ENCODE results near the gene ONECUT3.
"Not testable (repeated sequence)": the region's sequence is repeated elsewhere in the genome, so short reads cannot be mapped to it uniquely, and the experiment has no call there.

ONECUT3 gene

GRCh38 chr19:1752757-1753728 lies at the start of gene ONECUT3:
Gene ONECUT3, plus strand, starts transcription at chr19:1753506. Its CDS starts 157 bp downstream, at chr19:1753663.
- no peak for DNase-seq

- no peak for DNase-seq
Measured at GRCh38 chr19:1704339-1704738, 49.0 kb upstream of the ONECUT3 start.

GRCh38 chr19:1705367-1705766 lies 47.9 kb upstream of the ONECUT3 start:
- DNase-seq, result no peak

- not testable (repeated sequence) for DNase-seq
Measured at GRCh38 chr19:1706646-1707045, 46.7 kb upstream of the ONECUT3 start.

- no peak for DNase-seq
Measured at GRCh38 chr19:1707240-1707639, 46.1 kb upstream of the ONECUT3 start.

- no peak for DNase-seq
Measured at GRCh38 chr19:1713170-1713569, 40.1 kb upstream of the ONECUT3 start.

GRCh38 chr19:1715540-1715939 lies 37.8 kb upstream of the ONECUT3 start:
- no peak for DNase-seq

- no peak for DNase-seq
Measured at GRCh38 chr19:1717200-1717969, 35.9 kb upstream of the ONECUT3 start.

GRCh38 chr19:1717970-1718264 lies 35.4 kb upstream of the ONECUT3 start:
- DNase-seq, result no peak

- no peak for DNase-seq
Measured at GRCh38 chr19:1718420-1719291, 34.6 kb upstream of the ONECUT3 start.

GRCh38 chr19:1719519-1719918 lies 33.8 kb upstream of the ONECUT3 start:
- no peak for DNase-seq

GRCh38 chr19:1720237-1720636 lies 33.1 kb upstream of the ONECUT3 start:
- no peak for DNase-seq

- DNase-seq, result no peak
Measured at GRCh38 chr19:1725100-1726064, 27.9 kb upstream of the ONECUT3 start.

GRCh38 chr19:1728816-1729567 lies 24.3 kb upstream of the ONECUT3 start:
- DNase-seq, result no peak

GRCh38 chr19:1729568-1729925 lies 23.8 kb upstream of the ONECUT3 start:
- no peak for DNase-seq

- DNase-seq, result no peak
Measured at GRCh38 chr19:1730157-1730556, 23.1 kb upstream of the ONECUT3 start.

- DNase-seq, result no peak
Measured at GRCh38 chr19:1734321-1734966, 18.9 kb upstream of the ONECUT3 start.

GRCh38 chr19:1736280-1736679 lies 17.0 kb upstream of the ONECUT3 start:
- no peak for DNase-seq

GRCh38 chr19:1736927-1737326 lies 16.4 kb upstream of the ONECUT3 start:
- no peak for DNase-seq

GRCh38 chr19:1739960-1740629 lies 13.2 kb upstream of the ONECUT3 start:
- no peak for DNase-seq

Data from activated CD8-positive, alpha-beta memory T cell treated with anti-CD3 and anti-CD28 coated beads, Interleukin-2, amount 50 U/mL, for 4 hours (primary cell).